Measurements from ENCODE around the gene A2ML1.
A peak's percentile ranks its signal among the peaks of the same experiment; 100 is the strongest.
"Not testable (repeated sequence)": the region's sequence is repeated elsewhere in the genome, so short reads cannot be mapped to it uniquely, and the experiment has no call there.

A2ML1 gene

GRCh38 chr12:8817856-8818255 lies 4.6 kb upstream of the A2ML1 start:
- DNase-seq (ENCODE audit: low spot score): no peak

- no peak for DNase-seq (ENCODE audit: low spot score)
These were observed 3.9 kb upstream of the A2ML1 start for GRCh38 chr12:8818526-8818925.

GRCh38 chr12:8819666-8819980 lies 2.8 kb upstream of the A2ML1 start:
- DNase-seq (ENCODE audit: low spot score): no peak

GRCh38 chr12:8820676-8821407 lies 1.6 kb upstream of the A2ML1 start:
- DNase-seq (ENCODE audit: low spot score): not testable (repeated sequence)

GRCh38 chr12:8821591-8821990 lies 830 bp upstream of the A2ML1 start:
- no peak for DNase-seq (ENCODE audit: low spot score)

GRCh38 chr12:8823565-8824300 lies 1.3 kb downstream of the A2ML1 start:
- DNase-seq (ENCODE audit: low spot score): peak; percentile 80

- no peak for DNase-seq (ENCODE audit: low spot score)
These were observed 5.3 kb downstream of the A2ML1 start for GRCh38 chr12:8827551-8828256.

- DNase-seq (ENCODE audit: low spot score): no peak
These were observed 6.1 kb downstream of the A2ML1 start for GRCh38 chr12:8828257-8829124.

GRCh38 chr12:8829125-8829518 lies 6.7 kb downstream of the A2ML1 start:
- DNase-seq (ENCODE audit: low spot score): no peak

- DNase-seq (ENCODE audit: low spot score): no peak
These were observed 7.2 kb downstream of the A2ML1 start for GRCh38 chr12:8829621-8830020.

- no peak for DNase-seq (ENCODE audit: low spot score)
These were observed 8.7 kb downstream of the A2ML1 start for GRCh38 chr12:8831116-8831515.

GRCh38 chr12:8832500-8832899 lies 10.1 kb downstream of the A2ML1 start:
- DNase-seq (ENCODE audit: low spot score): no peak

- DNase-seq (ENCODE audit: low spot score): no peak
These were observed 11.8 kb downstream of the A2ML1 start for GRCh38 chr12:8834230-8834629.

GRCh38 chr12:8837291-8837690 lies 14.9 kb downstream of the A2ML1 start:
- no peak for DNase-seq (ENCODE audit: low spot score)

GRCh38 chr12:8840321-8840720 lies 17.9 kb downstream of the A2ML1 start:
- DNase-seq (ENCODE audit: low spot score): no peak

GRCh38 chr12:8840938-8841633 lies 18.7 kb downstream of the A2ML1 start:
- DNase-seq (ENCODE audit: low spot score): no peak

GRCh38 chr12:8841778-8842177 lies 19.4 kb downstream of the A2ML1 start:
- no peak for DNase-seq (ENCODE audit: low spot score)

- DNase-seq (ENCODE audit: low spot score): no peak
These were observed 22.2 kb downstream of the A2ML1 start for GRCh38 chr12:8844665-8845064.

GRCh38 chr12:8846305-8846704 lies 23.9 kb downstream of the A2ML1 start:
- DNase-seq (ENCODE audit: low spot score): no peak

- no peak for DNase-seq (ENCODE audit: low spot score)
These were observed 25.0 kb downstream of the A2ML1 start for GRCh38 chr12:8847435-8847834.

GRCh38 chr12:8849876-8850275 lies 27.5 kb downstream of the A2ML1 start:
- no peak for DNase-seq (ENCODE audit: low spot score)

GRCh38 chr12:8852119-8852518 lies 29.7 kb downstream of the A2ML1 start:
- DNase-seq (ENCODE audit: low spot score): no peak
